Measurements from ENCODE around the gene PRKAB1.

GRCh38 chr12:119710374-119710964 is 42.5 kb downstream of the PRKAB1 start:
- TF ChIP-seq CTCF (IDR thresholded peaks at IDR 0.05) (no peak), EP300 (IDR thresholded peaks at IDR 0.05) (no peak)
